NCI-H2081 treated with DMSO at 0.1 percent for 48 hours (cell line): Measurements from ENCODE around the gene MAPK11.

Source experiments
- DNase-seq: peaks from one replicate; lab custom pipeline; 2025; lab: John Stamatoyannopoulos, UW

MAPK11 gene

DNA sequence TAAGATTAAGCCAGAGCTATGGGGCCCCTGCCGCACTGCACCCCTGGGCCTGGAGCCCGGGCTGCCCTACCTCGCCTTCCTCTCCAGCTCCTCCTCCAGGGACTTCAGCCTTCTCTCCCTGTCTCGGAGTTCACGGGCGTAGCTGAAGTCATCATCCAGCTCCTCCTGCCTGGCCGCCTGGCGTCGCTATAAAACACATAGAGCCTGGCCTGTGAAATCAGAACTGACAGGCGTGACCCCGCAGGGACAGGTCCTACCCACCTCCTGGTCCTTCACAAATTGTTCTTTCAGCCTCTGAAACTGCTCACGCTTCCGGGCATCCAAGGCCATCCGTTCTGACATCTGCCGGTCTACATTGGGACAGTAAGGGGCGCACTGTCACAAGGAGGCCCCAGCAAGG is 46.1 kb downstream of the MAPK11 start:
- no peak for DNase-seq

DNA sequence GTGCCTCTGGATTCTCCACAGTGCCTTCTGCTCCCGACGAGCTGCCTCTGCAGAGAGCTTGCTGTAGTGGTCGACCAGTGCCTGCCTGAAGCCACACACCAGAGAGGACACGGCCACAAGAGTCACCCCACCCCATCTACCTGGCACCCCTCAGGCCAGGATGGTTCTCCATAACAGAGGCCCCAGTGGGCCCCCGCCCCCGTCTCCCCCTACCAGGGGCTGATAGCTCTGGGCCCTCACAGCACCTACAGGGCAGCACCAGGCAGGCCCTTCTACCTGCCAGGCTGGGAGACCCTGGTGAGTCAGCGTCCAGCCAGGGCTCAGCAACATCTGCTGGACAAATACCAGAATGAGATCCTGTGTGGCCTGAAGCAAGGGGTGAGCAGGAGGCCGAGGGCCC is 47.7 kb downstream of the MAPK11 start:
- DNase-seq, result no peak

DNA sequence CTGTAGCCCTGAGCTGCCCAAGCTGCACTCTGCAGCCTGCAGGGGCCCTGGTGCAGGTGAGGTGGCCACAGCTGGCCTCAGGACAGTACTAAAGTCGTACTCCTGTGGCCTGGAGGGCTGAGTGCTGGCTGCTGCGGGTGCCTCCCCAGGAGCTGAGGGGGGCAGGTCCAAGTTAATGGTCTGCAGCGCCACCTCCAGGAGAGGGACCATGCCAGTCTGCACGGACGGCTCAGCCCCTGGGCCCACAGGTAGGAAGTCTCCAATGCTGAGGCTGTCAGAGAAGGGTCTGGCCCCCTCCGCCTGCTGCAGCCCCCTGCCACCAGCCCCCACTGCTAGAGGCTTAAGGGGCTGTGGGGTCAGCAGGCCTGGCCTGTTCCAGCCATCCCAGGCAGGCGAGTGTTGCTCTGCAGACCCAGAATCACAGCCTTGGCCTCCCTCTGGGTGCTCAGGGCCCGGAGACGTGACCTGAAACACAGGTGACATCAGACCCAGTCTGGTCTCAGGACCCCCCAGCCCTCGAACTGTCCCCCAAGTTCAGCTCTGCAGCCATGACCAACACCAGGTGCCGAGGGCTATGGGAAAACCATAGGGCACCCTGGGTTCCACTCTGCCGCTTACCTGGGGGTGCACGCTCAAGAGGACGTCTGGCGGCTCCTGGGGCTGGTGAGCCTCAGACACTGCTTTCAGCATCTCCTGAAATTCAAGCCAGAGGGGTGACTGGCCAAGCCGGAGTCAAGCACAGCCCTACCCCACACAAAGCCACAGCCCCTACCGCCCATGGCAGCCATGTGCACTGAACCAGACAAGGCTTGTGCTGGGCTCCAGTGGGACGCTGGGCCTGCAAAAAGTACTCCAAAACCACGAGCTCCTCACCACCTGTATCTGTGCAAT is 48.5 kb downstream of the MAPK11 start:
- DNase-seq, result no peak

DNA sequence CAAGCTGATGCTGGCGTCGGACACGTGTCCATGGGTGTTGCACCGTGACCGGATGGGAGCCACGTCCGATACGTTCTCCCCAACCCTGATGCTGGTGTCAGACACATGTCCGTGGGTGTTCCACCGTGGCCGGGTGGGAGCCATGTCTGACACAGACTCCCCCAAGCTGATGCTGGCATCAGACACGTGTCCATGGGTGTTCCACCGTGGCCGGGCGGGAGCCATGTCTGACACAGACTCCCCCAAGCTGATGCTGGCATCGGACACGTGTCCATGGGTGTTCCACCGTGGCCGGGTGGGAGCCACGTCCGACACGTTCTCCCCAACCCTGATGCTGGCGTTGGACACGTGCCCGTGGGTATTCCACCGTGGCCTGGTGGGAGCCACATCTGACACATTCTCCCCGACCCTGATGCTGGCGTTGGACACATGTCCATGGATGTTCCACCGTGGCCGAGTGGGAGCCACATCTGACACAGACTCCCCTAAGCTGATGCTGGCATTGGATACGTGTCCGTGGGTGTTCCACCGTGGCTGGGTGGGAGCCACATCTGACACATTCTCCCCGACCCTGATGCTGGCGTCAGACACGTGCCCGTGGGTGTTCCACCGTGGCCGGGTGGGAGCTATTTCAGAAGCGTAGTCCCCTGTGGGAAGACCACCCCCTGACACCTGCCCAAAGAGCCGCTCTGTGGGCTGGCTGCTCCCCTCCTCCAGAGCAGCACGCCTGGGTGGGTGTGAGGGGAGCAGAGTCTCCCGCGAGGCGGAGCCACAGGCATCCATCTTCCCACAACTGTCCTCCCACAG is 49.4 kb downstream of the MAPK11 start:
- DNase-seq, result no peak

DNA sequence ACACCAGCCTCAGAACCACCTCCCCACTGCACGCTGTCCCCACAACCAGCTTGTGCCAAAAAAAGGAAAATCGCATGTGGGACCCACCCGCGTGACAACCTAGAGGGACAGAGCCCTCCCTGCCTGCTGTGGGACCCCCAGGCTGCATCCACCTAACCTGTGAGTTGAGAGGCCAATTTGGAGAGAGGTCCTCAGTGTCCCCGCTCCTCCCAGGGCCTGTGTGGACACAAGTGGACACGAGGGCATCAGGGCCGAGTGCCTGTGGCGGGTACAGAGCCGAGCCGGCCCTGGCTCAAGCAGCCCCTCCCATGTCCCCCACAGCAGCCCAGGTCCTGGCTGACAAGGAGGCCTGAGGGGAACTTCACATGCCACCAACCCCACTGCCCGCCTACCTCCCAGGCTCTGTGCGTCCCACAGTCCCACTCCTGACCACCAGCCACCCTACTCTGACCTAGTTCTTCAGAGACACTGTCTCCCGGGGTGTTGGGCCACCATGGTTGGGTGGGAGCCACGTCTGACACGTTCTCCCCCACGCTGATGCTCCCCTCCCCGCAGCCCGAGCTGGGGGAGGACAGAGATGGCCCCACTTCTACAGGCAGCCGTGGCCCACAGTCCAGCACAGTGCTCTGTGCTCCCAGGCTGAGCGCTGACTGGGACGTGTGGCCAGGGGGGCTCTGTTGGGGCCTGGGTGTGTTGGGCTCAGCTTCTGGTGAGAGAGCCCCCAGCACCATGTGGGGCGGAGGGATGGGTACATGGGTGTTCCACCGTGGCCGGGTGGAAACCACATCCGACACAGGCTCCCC is 50.2 kb downstream of the MAPK11 start:
- no peak for DNase-seq

DNA sequence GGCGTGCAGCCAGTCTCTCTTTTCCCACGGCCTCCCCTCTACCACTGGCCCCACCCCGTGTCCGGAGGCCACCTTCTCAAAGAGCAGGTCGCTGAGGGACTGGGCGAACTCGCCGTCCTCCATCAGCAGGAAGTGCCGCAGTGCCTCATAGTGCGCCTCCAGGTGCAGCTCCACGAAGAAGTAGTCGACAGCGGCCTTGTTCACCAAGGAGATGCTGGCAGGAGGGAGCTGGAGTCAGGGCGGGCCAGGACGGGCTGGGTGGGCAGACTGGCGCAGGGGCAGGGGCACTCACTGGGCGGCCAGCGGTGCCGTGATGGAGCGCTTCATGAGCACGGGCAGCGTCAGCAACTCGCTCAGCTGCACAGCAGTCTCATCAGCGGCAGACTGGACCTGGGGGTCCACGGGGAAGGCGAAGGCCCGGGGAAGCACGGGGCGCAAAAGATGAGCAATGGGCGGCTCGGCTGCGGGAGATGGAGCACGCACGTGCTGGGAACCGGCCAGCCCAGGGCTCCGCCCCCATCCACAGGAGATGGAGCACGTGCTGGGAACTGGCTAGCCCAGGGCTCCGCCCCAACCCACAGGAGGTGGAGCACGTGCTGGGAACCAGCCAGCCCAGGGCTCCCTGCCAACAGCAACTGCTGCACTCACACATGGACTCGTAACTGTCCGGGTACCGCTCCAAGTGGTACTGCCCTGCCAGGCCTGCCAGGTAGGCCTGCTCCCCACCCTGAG is 51.0 kb downstream of the MAPK11 start:
- DNase-seq, result no peak

DNA sequence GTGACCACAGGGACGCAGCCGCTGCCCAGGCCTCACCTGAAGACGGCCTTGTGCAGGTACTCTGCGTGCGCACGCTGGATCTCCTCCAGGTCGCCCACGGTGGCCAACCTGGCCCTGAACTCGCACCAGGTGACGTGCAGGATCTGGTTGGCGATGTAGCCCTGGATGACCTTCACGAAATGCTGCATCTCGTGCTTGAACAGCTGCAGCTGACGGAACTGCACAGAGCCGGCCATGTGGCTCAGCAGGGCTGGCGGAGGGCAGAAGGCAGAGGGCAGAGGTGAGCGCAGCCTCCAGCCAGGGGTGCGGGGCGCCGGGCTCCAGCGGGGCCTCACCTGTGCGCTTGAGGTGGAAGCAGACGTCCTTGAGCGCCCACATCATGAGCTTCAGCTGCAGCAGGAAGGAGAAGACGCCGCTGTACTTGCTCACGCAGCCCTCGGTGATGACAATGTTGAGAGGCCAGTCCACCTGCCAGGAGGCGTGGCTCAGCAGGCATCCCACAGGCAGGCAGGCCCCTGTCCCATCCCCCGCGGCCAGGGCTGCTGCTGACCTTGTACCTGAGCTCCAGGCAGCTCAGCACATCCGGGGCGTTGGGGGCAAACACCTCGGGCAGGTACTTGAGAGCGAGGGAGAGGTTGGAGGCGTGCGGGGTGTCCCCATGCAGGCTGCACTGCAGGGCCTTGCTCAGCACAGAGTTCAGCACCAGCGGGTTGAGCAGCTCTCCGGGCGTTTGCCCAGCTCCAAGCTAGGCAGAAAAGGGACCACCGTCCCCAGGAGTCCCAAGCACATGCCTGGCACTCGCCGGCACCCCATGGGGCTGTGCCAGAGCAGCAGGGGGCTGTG is 51.8 kb downstream of the MAPK11 start:
- no peak for DNase-seq

DNA sequence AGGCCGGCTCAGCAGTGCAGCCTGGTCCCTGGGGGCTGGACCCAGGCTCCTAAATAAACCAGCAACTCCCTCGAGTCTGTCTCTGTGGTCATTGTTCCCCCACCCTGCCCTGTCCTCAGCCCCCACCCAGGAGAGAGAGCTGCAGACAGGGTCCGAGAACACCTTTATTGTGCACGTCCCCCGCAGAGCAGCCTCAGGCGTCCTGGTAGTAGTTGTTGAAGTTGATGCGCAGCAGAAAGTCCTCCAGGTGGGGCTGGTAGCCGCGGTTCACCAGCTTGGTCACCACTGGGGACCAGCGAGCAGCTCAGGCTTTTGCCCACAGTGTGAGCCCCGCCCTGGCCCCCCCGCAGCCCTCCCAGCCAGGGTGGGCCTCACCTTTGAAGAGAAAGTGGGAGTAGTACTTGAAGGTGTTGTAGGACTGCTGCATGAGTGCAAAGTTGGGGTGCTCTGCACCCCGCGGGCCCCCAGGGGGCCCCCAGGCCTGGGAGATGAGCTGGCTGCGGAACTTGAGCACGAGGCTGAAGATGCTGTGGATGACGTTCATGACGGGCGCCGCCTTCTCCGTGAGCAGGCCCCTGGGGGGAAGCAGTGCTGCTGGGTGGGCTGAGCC is 52.5 kb downstream of the MAPK11 start:
- no peak for DNase-seq

DNA sequence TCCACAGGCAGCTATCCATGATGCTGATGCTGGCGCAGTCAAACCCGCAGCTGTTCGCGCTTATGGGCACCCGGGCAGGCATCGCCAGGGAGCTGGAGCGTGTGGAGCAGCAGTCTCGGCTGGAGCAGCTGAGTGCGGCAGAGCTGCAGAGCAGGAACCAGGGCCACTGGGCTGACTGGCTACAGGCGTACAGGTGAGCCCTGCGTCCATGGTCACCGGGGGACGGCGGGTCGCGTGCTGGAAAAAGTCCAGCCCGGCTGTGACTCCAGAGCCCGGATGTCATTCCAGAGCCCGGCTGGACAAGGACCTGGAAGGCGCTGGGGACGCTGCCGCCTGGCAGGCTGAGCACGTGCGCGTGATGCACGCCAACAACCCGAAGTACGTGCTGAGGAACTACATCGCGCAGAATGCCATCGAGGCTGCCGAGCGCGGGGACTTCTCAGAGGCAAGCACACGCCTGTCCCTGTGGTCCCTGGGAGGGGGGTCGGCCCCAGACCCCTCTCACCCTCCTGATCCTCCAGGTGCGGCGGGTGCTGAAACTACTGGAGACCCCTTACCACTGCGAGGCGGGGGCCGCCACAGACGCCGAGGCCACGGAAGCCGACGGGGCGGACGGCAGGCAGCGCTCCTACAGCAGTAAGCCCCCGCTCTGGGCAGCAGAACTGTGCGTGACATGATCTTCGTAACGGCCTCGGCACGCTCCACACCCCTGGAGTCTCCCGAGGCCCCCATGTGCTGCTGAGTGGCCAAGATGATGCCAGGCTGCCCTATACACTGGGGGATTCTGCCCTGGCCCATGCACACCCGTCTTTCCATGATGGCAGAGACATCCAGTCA is 53.3 kb downstream of the MAPK11 start:
- DNase-seq, result no peak

DNA sequence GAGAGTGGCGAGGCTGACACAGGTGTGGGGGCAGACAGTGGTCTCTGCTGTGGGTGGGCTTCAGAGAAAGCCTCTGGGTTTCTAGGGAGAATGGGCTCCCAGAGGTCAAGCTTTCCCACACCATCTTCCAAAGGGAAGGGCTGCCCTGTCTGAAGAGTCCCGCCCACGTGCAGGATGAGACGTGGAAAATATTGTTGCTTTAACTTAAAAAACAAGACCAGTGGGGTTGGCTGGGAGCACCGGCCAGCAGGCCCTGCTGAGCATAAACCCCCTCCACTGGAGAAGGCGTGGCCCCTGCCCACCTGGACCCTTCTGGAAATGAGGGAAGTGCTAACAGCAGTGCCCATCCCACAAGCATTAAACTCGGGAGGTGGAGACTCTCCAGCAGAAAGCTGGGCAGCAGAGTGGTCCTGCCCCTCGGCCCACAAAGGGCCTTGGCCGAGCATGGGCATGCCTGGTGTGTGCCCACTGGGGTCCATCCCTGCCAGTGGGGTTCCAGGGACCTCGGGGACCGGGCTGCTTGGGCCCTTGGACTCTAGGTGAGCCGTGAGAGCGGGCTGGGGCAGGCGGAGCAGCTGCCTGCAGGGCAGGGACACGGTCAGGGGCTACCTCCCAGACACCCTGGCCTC is 54.0 kb downstream of the MAPK11 start:
- no peak for DNase-seq

DNA sequence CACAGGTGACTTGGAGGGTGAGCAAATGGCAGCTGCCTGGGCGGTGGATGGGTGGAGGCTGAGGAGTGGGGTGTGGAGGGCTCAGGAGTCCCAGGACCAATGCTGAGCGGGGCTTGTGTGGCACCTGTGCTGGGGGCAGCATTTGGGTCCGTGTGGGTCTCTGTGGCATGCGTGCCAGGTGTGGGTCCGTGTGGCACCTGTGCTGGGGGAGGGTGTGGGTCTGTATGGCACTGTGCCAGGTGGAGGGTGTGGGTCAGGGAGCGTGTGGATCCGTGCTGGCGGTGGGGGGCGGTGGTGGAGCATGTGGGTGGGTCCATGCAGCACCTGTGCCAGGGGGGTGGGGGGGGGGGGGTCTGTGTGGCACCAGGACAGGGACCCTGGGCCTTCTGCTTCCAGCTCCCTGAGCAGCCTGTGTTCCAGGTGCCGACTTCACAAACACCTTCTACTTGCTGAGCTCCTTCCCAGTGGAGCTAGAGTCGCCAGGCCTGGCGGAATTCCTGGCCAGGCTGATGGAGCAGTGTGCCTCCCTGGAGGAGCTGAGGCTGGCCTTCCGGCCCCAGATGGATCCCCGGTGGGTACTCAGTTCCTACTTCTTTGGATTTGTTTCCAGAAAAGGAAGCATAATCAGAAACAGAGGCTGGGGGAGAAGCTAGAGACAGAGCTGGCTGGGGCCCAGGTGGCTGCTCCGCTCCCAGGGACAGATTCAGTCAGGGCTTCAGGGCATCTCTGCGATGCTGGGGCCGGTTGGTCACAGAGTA is 54.7 kb downstream of the MAPK11 start:
- no peak for DNase-seq
